Uterus (tissue), 4 donors: ENCODE results near the gene TNRC6C. TPM values are rescaled to one million over a fixed set of nuclear protein-coding genes. Genes with fewer than 3 reads are reported as not detected.

Experiments
- DNase-seq, 2 donors: peaks; one replicate each; pipeline ENCODE4 v3.0.0-alpha.2; 2019 to 2020
- H3K27ac ChIP-seq, 2 donors: fragments of 200-600 bp; sonication (generic); 1 replicate in 1 of 2; 2 replicates in 1 of 2; pipeline ENCODE4 v1.5.1; 2016 to 2018
- H3K27me3 ChIP-seq, 2 donors: fragments of 200-600 bp; sonication (generic); one replicate each; pipeline ENCODE4 v1.5.1; 2018 to 2019; ENCODE audit warnings: control low read depth in 1 of 2
- H3K36me3 ChIP-seq, 2 donors: fragments of 200-600 bp; sonication (generic); one replicate each; pipeline ENCODE4 v1.5.1; 2019; ENCODE audit warnings: control low read depth in 1 of 2
- H3K4me1 ChIP-seq, 2 donors: fragments of 200-600 bp; sonication (generic); one replicate each; pipeline ENCODE4 v1.5.1; 2018 to 2019; ENCODE audit warnings: control low read depth in 1 of 2
- H3K4me3 ChIP-seq, 2 donors: fragments of 200-600 bp; sonication (generic); 1 replicate in 1 of 2; 2 replicates in 1 of 2; pipeline ENCODE4 v1.5.1; 2018 to 2019; ENCODE audit warnings: mild to moderate bottlenecking in 1 of 2
- H3K9me3 ChIP-seq, 2 donors: fragments of 200-600 bp; sonication (generic); one replicate each; pipeline ENCODE4 v1.5.1; 2019; ENCODE audit warnings: control low read depth in 1 of 2
- POLR2A ChIP-seq, 2 donors: fragments of 450-650 bp; IDR thresholded peaks; one replicate each; pipeline ENCODE4 v1.6.1; 2016; ENCODE audit warnings: antibody characterized with exemption in 2 of 2, mild to moderate bottlenecking in 1 of 2, moderate library complexity in 1 of 2
- intact Hi-C: fragments of 100-400 bp; cut with DNase I; formaldehyde crosslinking; loops from one replicate; pipeline ENCODE4 v1.15.1; 2023; ENCODE audit warnings: low total_unique reads
- total RNA-seq, 4 donors: library from RNA; depleted of rRNA in 3 of 4; stranded (reverse); fragments of >200 nt in 3 of 4; gene quantifications; one replicate each; pipeline versions ENCODE4 v1.1.0 to v1.2.4, GENCODE V29; 2014 to 2023
- TF ChIP-seq, protein P1 (sequence below), 4 experiments: fragments of 200-600 bp in 2 of 4; fragments of 450-650 bp in 2 of 4; sonication (generic) in 2 of 4; IDR thresholded peaks; one replicate each; pipeline ENCODE4 v1.5.1; 2016 to 2019; ENCODE audit warnings: antibody characterized with exemption in 4 of 4, mild to moderate bottlenecking in 2 of 4, moderate library complexity in 1 of 4
- donor health status: DM: yes; HTN: yes; CAD: no.

Gene TNRC6C
- total RNA-seq, 4 donors from 2014 or later: 4.6 to 68.0 (median 11.8) TPM

- Histone ChIP-seq H3K9me3 (no peaks in the 10 kb centered on the region), H3K4me3 (no peak overlapping the region), H3K27me3 (no peaks in the 10 kb centered on the region), H3K4me1 (no peaks in the 10 kb centered on the region), H3K36me3 (no peaks in the 10 kb centered on the region), H3K27ac (no peak overlapping the region)
- TF ChIP-seq POLR2A (IDR thresholded peaks at IDR 0.05): no peak
- TF ChIP-seq, protein P1, sequence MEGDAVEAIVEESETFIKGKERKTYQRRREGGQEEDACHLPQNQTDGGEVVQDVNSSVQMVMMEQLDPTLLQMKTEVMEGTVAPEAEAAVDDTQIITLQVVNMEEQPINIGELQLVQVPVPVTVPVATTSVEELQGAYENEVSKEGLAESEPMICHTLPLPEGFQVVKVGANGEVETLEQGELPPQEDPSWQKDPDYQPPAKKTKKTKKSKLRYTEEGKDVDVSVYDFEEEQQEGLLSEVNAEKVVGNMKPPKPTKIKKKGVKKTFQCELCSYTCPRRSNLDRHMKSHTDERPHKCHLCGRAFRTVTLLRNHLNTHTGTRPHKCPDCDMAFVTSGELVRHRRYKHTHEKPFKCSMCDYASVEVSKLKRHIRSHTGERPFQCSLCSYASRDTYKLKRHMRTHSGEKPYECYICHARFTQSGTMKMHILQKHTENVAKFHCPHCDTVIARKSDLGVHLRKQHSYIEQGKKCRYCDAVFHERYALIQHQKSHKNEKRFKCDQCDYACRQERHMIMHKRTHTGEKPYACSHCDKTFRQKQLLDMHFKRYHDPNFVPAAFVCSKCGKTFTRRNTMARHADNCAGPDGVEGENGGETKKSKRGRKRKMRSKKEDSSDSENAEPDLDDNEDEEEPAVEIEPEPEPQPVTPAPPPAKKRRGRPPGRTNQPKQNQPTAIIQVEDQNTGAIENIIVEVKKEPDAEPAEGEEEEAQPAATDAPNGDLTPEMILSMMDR (IDR thresholded peaks at IDR 0.05): no peak
- intact Hi-C loops: no loop called here
- no peak for DNase-seq
Observed at GRCh38 chr17:77946900-77947645, 11.4 kb upstream of the TNRC6C start.

DNA sequence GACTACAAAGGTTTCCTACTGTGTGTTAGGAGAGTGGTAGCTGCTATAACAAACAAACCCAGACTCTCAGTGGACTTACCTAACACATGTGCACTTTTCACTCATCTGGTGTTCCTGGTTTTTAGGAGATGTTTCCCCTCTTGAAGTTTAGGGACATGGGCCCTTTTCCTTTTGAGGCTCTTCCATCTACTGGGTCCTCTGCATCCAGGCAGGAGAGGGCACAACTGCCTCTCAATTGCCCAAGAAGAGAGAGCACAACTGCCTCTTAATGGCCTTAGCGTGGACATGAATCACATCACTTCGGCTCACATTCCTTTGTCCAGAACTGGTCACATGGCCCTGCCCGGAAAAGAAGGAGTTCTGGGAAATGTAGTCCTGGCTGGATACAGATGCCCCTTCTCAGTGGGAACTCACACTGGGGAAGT is 9.8 kb upstream of the TNRC6C start:
- H3K36me3 ChIP-seq: no peaks in the 10 kb centered on the region
- H3K4me1 ChIP-seq: no peaks in the 10 kb centered on the region
- TF ChIP-seq, protein P1 (IDR thresholded peaks at IDR 0.05): no peak
- no peak for TF ChIP-seq POLR2A (IDR thresholded peaks at IDR 0.05)
- no peak overlapping the region for H3K4me3 ChIP-seq
- intact Hi-C loops: no loop called here
- H3K27me3 ChIP-seq: no peaks in the 10 kb centered on the region
- DNase-seq: no peak
- no peak overlapping the region for H3K27ac ChIP-seq
- H3K9me3 ChIP-seq: no peaks in the 10 kb centered on the region

DNA sequence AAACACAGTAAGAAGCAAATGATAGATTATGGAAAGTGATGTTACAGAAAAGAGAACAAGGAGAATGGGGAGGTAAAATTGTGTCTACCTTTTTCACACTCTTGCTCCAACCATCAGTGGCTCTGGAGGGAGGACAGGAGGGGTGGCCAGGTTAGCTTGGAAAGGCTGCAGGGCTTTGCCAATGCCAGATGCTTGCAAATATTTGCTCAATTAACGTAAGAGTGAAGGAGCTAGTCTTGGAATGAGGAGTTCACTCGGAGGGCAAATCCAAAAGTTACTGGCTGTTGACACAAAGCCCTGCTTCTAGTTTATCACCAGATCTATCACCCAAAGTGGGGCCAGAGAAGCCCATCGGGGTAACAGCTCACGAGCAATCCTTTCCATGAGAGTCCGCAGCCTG is 7.4 kb upstream of the TNRC6C start:
- no peak for TF ChIP-seq POLR2A (IDR thresholded peaks at IDR 0.05)
- TF ChIP-seq, protein P1 (IDR thresholded peaks at IDR 0.05): no peak
- intact Hi-C loops: no loop called here
- no peak overlapping the region for H3K27ac ChIP-seq

DNA sequence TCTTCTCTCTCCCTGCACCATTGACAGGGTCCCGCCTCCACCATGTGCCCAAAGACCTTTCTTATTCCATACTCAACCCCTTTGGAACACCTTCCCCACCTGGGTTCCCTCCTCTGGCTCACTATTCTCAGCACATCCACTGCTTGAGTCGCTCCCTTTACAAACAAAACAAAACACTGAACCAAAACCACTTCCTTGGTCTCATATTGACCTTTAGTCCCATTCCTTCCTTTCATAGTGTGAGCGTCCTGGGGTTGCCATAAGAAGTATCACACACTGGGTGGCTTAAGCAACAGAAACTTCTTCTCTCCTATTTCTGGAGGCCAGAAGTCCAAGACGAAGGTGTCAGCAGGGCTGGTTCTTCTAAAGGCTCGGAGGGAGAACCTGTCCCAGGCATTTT is 6.1 kb upstream of the TNRC6C start:
- no peak overlapping the region for H3K4me3 ChIP-seq
- intact Hi-C loops: no loop called here
- no peaks in the 10 kb centered on the region for H3K4me1 ChIP-seq
- no peak overlapping the region for H3K27ac ChIP-seq
- no peak for DNase-seq
- TF ChIP-seq, protein P1 (IDR thresholded peaks at IDR 0.05): no peak
- TF ChIP-seq POLR2A (IDR thresholded peaks at IDR 0.05): no peak
- no peaks in the 10 kb centered on the region for H3K36me3 ChIP-seq
- H3K27me3 ChIP-seq: no peaks in the 10 kb centered on the region
- H3K9me3 ChIP-seq: no peaks in the 10 kb centered on the region

More for the DNA sequence above, 7.4 kb upstream of the TNRC6C start:
- DNase-seq: no peak
- H3K9me3 ChIP-seq: no peaks in the 10 kb centered on the region
- no peak overlapping the region for H3K4me3 ChIP-seq
- H3K36me3 ChIP-seq: no peaks in the 10 kb centered on the region
- no peaks in the 10 kb centered on the region for H3K27me3 ChIP-seq
- no peaks in the 10 kb centered on the region for H3K4me1 ChIP-seq

DNA sequence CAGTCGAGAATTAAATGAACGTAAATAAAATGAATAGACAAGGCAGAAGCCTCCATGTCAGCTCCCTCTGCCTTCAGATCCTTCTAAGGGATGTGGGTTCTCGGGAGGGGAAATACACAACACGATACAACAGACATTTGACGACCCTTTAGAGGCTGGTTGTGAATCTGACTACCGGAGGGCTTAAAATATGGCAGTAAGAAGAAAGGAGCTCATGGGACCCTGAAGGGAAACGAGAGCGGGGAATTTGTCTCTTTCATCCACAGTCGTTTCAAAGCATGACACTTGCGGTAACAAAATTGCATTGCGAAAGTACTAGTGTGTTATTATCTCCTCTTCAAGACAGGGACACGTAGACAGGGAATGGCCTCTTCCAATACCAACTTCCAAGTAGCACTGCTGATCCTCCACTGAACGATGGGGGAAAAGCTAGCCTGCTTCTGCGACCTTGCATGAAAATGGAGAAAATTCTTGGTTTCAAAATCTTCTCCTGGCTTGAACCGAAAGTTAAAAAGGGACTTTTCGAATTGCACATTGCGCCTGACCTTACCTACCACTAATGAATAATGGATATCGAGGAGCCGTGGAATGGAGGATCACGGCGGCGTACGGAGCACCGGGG is 1.2 kb upstream of the TNRC6C start:
- Histone ChIP-seq H3K9me3 (no peaks in the 10 kb centered on the region), H3K4me3 (peak overlapping the region; percentile 46 to 68), H3K27ac (peak overlapping the region; percentile 59 to 73), H3K27me3 (no peaks in the 10 kb centered on the region), H3K4me1 (peaks cover 0 to 5% of the 10 kb centered on the region in 2 donors), H3K36me3 (no peaks in the 10 kb centered on the region)
- intact Hi-C loops: no loop called here
- no peak for TF ChIP-seq POLR2A (IDR thresholded peaks at IDR 0.05)
- TF ChIP-seq, protein P1 (IDR thresholded peaks at IDR 0.05): no peak
- no peak for DNase-seq
